Thyroid gland (tissue), 4 donors: ENCODE data around the gene CFAP221. TPM values are rescaled to one million over a fixed set of nuclear protein-coding genes. Genes with fewer than 3 reads are reported as not detected.

Experiments
- DNase-seq, 2 donors: peaks; one replicate each; pipeline ENCODE4 v3.0.0-alpha.2; 2019
- H3K27ac ChIP-seq, 3 donors: fragments of 200-600 bp; sonication (generic); 1 replicate in 2 of 3; 2 replicates in 1 of 3; pipeline ENCODE4 v1.5.1; 2016 to 2019; ENCODE audit warnings: mild to moderate bottlenecking in 1 of 3, moderate library complexity in 1 of 3
- H3K27me3 ChIP-seq: fragments of 200-600 bp; sonication (generic); one replicate; pipeline ENCODE4 v1.5.1; 2019
- H3K36me3 ChIP-seq, 2 donors: fragments of 200-600 bp; sonication (generic); one replicate each; pipeline ENCODE4 v1.5.1; 2016 to 2019
- H3K4me1 ChIP-seq, 2 donors: fragments of 200-600 bp; sonication (generic); one replicate each; pipeline ENCODE4 v1.5.1; 2017 to 2019
- H3K4me3 ChIP-seq, 3 donors: fragments of 200-600 bp; sonication (generic); replicated peaks in 1 of 3; 1 replicate in 2 of 3; 2 replicates in 1 of 3; pipeline ENCODE4 v1.5.1; 2016; ENCODE audit warnings: mild to moderate bottlenecking in 1 of 3
- H3K9me3 ChIP-seq: fragments of 200-600 bp; sonication (generic); one replicate; pipeline ENCODE4 v1.5.1; 2017
- POLR2A ChIP-seq, 2 donors: fragments of 450-650 bp; IDR thresholded peaks; one replicate each; pipeline ENCODE4 v1.6.1; 2017; ENCODE audit warnings: antibody characterized with exemption in 2 of 2, mild to moderate bottlenecking in 2 of 2, moderate library complexity in 1 of 2
- WGBS, 2 donors: methylation state at CpG; one replicate each; pipeline ENCODE4 v1.1.5; 2017; 5-methylcytosine and 5-hydroxymethylcytosine counted together
- intact Hi-C: fragments of 100-400 bp; cut with DNase I; formaldehyde crosslinking; loops from one replicate; pipeline ENCODE4 v1.15.1; 2023
- total RNA-seq, 4 donors: library from RNA; depleted of rRNA; stranded (reverse); fragments of >200 nt; gene quantifications; one replicate each; pipeline ENCODE4 v1.2.3, GENCODE V29; 2016
- TF ChIP-seq, protein P1 (sequence below), 6 experiments: fragments of 200-600 bp in 3 of 6; fragments of 450-650 bp in 3 of 6; sonication (generic) in 3 of 6; IDR thresholded peaks; one replicate each; pipeline ENCODE4 v1.5.1; 2016 to 2019; ENCODE audit warnings: antibody characterized with exemption in 6 of 6, mild to moderate bottlenecking in 2 of 6, inconsistent platforms in 1 of 6, moderate library complexity in 1 of 6

CFAP221 gene
- total RNA-seq, 4 donors from 2014 or later = 1.6 to 13.1 (median 9.7) TPM

DNA sequence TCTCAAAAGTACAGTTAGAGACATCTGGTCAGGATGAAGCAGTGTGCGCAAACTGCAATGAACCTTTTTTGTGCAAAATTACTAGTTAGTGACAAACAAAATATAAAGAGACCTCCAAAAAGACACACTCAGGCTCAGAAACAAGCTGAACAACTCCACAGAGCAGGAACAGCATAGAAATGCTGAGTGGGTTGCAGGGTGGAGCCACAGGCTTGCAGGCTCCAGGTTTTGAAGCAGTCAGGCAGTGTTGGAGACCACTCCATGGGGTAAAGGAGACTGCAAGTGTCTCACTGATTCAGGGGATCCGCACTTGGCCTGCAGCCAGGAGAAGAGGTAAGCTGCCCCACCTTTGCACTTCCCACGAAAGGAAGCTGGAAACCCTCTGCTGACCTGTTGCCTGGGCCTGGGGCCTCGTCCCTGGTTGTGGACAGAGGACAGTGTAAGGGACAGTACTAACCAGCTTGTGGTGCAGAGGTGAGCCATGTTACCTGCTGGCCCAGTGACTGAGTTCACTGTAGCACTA lies 36.4 kb downstream of the CFAP221 start:
- TF ChIP-seq POLR2A (IDR thresholded peaks at IDR 0.05) = no peak
- TF ChIP-seq, protein P1, sequence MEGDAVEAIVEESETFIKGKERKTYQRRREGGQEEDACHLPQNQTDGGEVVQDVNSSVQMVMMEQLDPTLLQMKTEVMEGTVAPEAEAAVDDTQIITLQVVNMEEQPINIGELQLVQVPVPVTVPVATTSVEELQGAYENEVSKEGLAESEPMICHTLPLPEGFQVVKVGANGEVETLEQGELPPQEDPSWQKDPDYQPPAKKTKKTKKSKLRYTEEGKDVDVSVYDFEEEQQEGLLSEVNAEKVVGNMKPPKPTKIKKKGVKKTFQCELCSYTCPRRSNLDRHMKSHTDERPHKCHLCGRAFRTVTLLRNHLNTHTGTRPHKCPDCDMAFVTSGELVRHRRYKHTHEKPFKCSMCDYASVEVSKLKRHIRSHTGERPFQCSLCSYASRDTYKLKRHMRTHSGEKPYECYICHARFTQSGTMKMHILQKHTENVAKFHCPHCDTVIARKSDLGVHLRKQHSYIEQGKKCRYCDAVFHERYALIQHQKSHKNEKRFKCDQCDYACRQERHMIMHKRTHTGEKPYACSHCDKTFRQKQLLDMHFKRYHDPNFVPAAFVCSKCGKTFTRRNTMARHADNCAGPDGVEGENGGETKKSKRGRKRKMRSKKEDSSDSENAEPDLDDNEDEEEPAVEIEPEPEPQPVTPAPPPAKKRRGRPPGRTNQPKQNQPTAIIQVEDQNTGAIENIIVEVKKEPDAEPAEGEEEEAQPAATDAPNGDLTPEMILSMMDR (IDR thresholded peaks at IDR 0.05) = no peak
- WGBS, 2 donors = 81 to 92% methylated on average over 4 of the region's 4 CpGs

GRCh38 chr2:119583291-119583690 lies 39.0 kb downstream of the CFAP221 start:
- H3K27me3 ChIP-seq = no peaks in the 10 kb centered on the region
- no peaks in the 10 kb centered on the region for H3K9me3 ChIP-seq
- no peak for DNase-seq
- no peak overlapping the region for H3K27ac ChIP-seq
- H3K36me3 ChIP-seq = no peaks in the 10 kb centered on the region
- no peak for TF ChIP-seq POLR2A (IDR thresholded peaks at IDR 0.05)
- TF ChIP-seq, protein P1 (IDR thresholded peaks at IDR 0.05) = no peak
- no peak overlapping the region for H3K4me3 ChIP-seq
- intact Hi-C loops = no loop called here
- H3K4me1 ChIP-seq = no peaks in the 10 kb centered on the region

More for the DNA sequence above, 36.4 kb downstream of the CFAP221 start:
- intact Hi-C loops = no loop called here
- H3K36me3 ChIP-seq = no peaks in the 10 kb centered on the region
- H3K27ac ChIP-seq = no peak overlapping the region
- DNase-seq = no peak
- no peaks in the 10 kb centered on the region for H3K9me3 ChIP-seq
- H3K27me3 ChIP-seq = no peaks in the 10 kb centered on the region
- H3K4me1 ChIP-seq = no peaks in the 10 kb centered on the region
- no peak overlapping the region for H3K4me3 ChIP-seq

DNA sequence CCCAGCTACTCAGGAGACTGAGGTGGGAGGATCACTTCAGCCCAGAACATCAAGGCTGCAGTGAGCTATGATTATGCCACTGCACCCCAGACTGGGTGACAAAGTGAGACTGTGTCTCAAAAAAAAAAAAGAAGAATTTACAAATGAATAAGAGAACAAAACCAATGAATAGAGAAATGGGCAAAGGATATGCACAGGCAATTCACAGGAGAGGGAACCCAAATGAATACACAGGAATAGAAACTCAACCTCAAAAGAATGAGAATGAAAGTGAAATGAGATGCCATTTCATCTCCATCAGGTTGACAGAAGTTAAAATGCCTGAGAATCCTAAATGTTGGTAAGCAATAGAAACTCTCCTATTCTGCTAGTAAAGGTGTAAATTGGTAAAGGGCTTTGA lies 40.2 kb downstream of the CFAP221 start:
- Histone ChIP-seq H3K4me1 (no peaks in the 10 kb centered on the region), H3K9me3 (no peaks in the 10 kb centered on the region), H3K27me3 (no peaks in the 10 kb centered on the region), H3K27ac (no peak overlapping the region), H3K4me3 (no peak overlapping the region), H3K36me3 (no peaks in the 10 kb centered on the region)
- no peak for TF ChIP-seq POLR2A (IDR thresholded peaks at IDR 0.05)
- TF ChIP-seq, protein P1 (IDR thresholded peaks at IDR 0.05) = no peak
- no peak for DNase-seq
- intact Hi-C loops = no loop called here

- no peaks in the 10 kb centered on the region for H3K9me3 ChIP-seq
- no peaks in the 10 kb centered on the region for H3K4me1 ChIP-seq
- H3K27me3 ChIP-seq = no peaks in the 10 kb centered on the region
- H3K36me3 ChIP-seq = no peaks in the 10 kb centered on the region
- no peak for DNase-seq
- 47 to 52% methylated on average over 3 of the region's 3 CpGs for WGBS, 2 donors
- H3K27ac ChIP-seq = no peak overlapping the region
- intact Hi-C loops = no loop called here
- TF ChIP-seq POLR2A (IDR thresholded peaks at IDR 0.05) = no peak
- TF ChIP-seq, protein P1 (IDR thresholded peaks at IDR 0.05) = no peak
- no peak overlapping the region for H3K4me3 ChIP-seq
These were observed 41.8 kb downstream of the CFAP221 start for GRCh38 chr2:119586085-119586484.

DNA sequence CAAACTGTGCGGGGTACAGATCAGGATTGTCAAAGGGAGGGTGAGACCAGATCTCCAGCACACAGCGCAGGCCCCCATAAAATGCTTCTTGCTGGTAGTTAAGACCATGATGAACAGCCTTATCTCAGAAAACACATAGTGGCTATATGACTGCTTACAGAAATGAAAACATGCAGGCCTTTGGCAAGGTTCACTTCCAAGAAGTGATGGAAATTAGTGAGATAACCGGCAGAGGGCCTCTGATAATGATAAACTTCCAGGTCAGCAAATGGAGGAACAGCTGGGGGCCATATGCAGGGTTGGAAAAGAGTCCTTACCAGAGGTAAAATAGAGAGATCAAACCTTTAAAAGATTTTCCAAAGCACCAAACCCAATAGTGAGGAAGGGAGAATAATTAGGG lies 46.6 kb downstream of the CFAP221 start:
- H3K9me3 ChIP-seq = no peaks in the 10 kb centered on the region
- no peaks in the 10 kb centered on the region for H3K27me3 ChIP-seq
- no peak for DNase-seq
- H3K36me3 ChIP-seq = no peaks in the 10 kb centered on the region
- no peak overlapping the region for H3K27ac ChIP-seq
- no peaks in the 10 kb centered on the region for H3K4me1 ChIP-seq
- TF ChIP-seq, protein P1 (IDR thresholded peaks at IDR 0.05) = no peak
- TF ChIP-seq POLR2A (IDR thresholded peaks at IDR 0.05) = no peak
- no peak overlapping the region for H3K4me3 ChIP-seq
- WGBS, 2 donors = 31 to 76% methylated on average over 3 of the region's 3 CpGs
- intact Hi-C loops = no loop called here
